ENCODE data around the gene CRAT. TPM values are rescaled to one million over a fixed set of nuclear protein-coding genes. Genes with fewer than 3 reads are reported as not detected.

CRAT gene
- total and polyA plus RNA-seq, 2 of the 4 experiments (the other 2 are of a cell fraction) = 18.8 to 41.6 TPM

GRCh38 chr9:129109537-129109903 is 1.1 kb downstream of the CRAT start:
- in situ Hi-C loops (cut with MboI; ENCODE audit: low sequenced_read_pairs) = no loop called here
- 94% methylated on average over 3 of the region's 7 CpGs; no CpG with 5 or more reads in 1 of the 2 experiments for WGBS, 2 experiments (ENCODE audit: extremely low coverage in 2 of 2, insufficient read length in 1 of 2)

More at GRCh38 chr9:129109537-129109903, 1.1 kb downstream of the CRAT start:
- Histone ChIP-seq H3K4me1 (ENCODE audit: control insufficient read depth, insufficient read depth, low read length) (peaks cover 7% of the 10 kb centered on the region), H4K91ac (ENCODE audit: insufficient read depth, low read depth, low read length) (no peak overlapping the region), H3K9me3 (ENCODE audit: control insufficient read depth, insufficient read depth, low read length) (no peaks in the 10 kb centered on the region), H2BK20ac (ENCODE audit: low read depth, low read length) (no peak overlapping the region), H4K20me1 (ENCODE audit: insufficient read depth, low read length) (peaks cover 4% of the 10 kb centered on the region), H3K56ac (ENCODE audit: extremely low read depth, insufficient read depth, low read length) (no peak overlapping the region), H3K23ac (ENCODE audit: low read depth, low read length) (0 out of 2 replicates have a peak overlapping the region, but pooled peaks have one; percentile 40), H3K14ac (replicated peaks; ENCODE audit: low read depth, low read length) (no peak overlapping the region), H2AK9ac (replicated peaks; ENCODE audit: low read depth, low read length, poor library complexity) (peak overlapping the region; percentile 17), H3K27ac (ENCODE audit: insufficient read depth, low read length) (no peak overlapping the region), H3K27me3 (ENCODE audit: control insufficient read depth, insufficient read depth, low read length) (no peaks in the 10 kb centered on the region), H2BK120ac (ENCODE audit: low read depth, low read length) (no peak overlapping the region), H4K8ac (ENCODE audit: low read depth in 2 of 2, low read length in 2 of 2) (no peak overlapping the region), H2BK15ac (ENCODE audit: low read depth, low read length) (no peak overlapping the region), H3K18ac (ENCODE audit: low read depth, low read length) (no peak overlapping the region), H3K4me2 (ENCODE audit: low read depth, low read length) (peak overlapping the region; percentile 34; the same call in 1 of the 2 replicates), H3K9ac (ENCODE audit: low read depth, low read length) (no peak overlapping the region), H2AK5ac (ENCODE audit: low read depth, low read length) (no peak overlapping the region), H3K4me3 (ENCODE audit: insufficient read depth, low read depth, low read length) (no peak overlapping the region), H2BK5ac (ENCODE audit: low read depth, low read length, poor library complexity, severe bottlenecking) (no peak overlapping the region), H3K79me1 (ENCODE audit: low read depth in 1 of 2, low read length in 2 of 2) (peaks cover 22 to 64% of the 10 kb centered on the region in 2 experiments), H2AFZ (replicated peaks; ENCODE audit: low read length, poor library complexity) (peak overlapping the region; percentile 9), H3K4ac (ENCODE audit: low read depth, low read length) (peak overlapping the region; percentile 15; the same call in 1 of the 2 replicates), H4K5ac (ENCODE audit: low read depth, low read length) (no peak overlapping the region), H3K9me1 (ENCODE audit: insufficient read depth, low read length) (0 out of 2 replicates have a peak, but pooled peaks cover 3% of the 10 kb centered on the region), H3K36me3 (ENCODE audit: control insufficient read depth, insufficient read depth, low read length) (peaks cover 19% of the 10 kb centered on the region)
- TF ChIP-seq SMC3 (IDR thresholded peaks at IDR 0.05; ENCODE audit: low read depth, low read length) = no peak
- peak; percentile 80 for TF ChIP-seq CEBPB (IDR thresholded peaks at IDR 0.05; ENCODE audit: low read depth, low read length)
- POLR2A ChIA-PET (ENCODE audit: unreplicated experiment) = no interaction called here
- dilution Hi-C loops (cut with HindIII; ENCODE audit: low sequenced_read_pairs, unreplicated experiment) = no loop called here
- BruUV-seq (replicated peaks) = no TSS peak
- intact Hi-C loops (cut with micrococcal nuclease) = no loop called here
- CTCF ChIA-PET = interaction anchor here (0.9 kb wide), 1 partner anchor 16 kb away, joined by 3 read pairs; no protein-coding TSS in a partner anchor
- DNase-seq (no peak), ATAC-seq (ENCODE audit: low read depth) (no peak)

Measured in IMR-90 (cell line).